Retinal pigment epithelial cell (primary cell): ENCODE results near the gene FARS2.

Experiments
- DNase-seq: peaks from one replicate; pipeline ENCODE4 v3.0.0-alpha.2; 2010; ENCODE audit warnings: low read depth
- H3K4me3 ChIP-seq: 2 replicates; pipeline ENCODE4 v1.5.1; 2011; ENCODE audit warnings: mild to moderate bottlenecking, low read length, control low read depth, moderate library complexity
- CTCF ChIP-seq: conservative IDR thresholded peaks from 2 replicates; pipeline ENCODE4 v1.5.1; 2011; ENCODE audit warnings: low read depth, low read length, control low read depth, inconsistent platforms

Gene FARS2

GRCh38 chr6:5754904-5755303 is 493.6 kb downstream of the FARS2 start:
- H3K4me3 ChIP-seq: no peak overlapping the region
- no peak for DNase-seq
- no peak for TF ChIP-seq CTCF

GRCh38 chr6:5759571-5759970 is 498.3 kb downstream of the FARS2 start:
- no peak for TF ChIP-seq CTCF
- H3K4me3 ChIP-seq: no peak overlapping the region
- no peak for DNase-seq

- no peak for DNase-seq
- no peak for TF ChIP-seq CTCF
- no peak overlapping the region for H3K4me3 ChIP-seq
Measured at GRCh38 chr6:5761370-5761769, 500.1 kb downstream of the FARS2 start.

DNA sequence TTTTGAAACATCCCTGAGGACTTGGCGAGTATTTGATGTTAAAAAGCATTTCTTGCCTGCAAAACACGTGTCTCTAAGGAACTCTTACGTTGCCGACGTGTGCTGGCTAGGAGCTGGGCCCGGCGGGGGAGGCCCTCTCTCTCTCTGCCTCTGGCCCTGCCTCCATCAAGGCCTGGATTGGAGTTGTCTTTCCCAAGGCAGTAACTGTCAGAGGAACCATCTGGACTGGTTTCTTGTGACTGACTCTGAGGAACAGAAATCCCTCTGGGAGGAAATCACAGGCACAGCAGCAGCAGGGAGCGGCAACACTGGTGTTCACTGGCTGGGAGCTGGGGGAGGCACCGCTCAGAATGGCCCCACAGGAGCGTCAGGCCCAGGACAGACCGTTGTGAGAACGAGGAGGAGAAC is 501.3 kb downstream of the FARS2 start:
- DNase-seq: no peak
- H3K4me3 ChIP-seq: no peak overlapping the region
- no peak for TF ChIP-seq CTCF

DNA sequence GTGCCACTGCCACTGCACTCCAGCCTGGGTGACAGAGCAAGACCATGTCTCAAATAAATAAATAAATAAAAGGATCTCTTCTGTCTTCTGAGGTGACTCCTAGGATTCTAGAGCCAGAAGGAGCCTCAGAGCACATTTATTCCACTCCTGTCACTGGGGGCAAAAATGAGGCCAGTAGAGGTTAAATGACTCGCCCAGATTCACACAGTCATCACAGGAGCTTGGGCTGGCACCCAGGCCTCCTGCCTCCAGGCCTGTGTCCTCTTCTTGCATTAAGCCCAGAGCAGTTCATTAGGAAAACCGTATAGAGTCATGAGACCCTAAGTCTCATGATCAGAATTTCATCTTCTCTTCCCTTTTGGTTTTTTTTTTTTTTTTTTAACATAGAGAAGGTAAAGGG is 502.1 kb downstream of the FARS2 start:
- no peak for DNase-seq
- H3K4me3 ChIP-seq: no peak overlapping the region
- TF ChIP-seq CTCF: no peak

- no peak for TF ChIP-seq CTCF
- no peak overlapping the region for H3K4me3 ChIP-seq
- no peak for DNase-seq
Measured at GRCh38 chr6:5763871-5764270, 502.6 kb downstream of the FARS2 start.

DNA sequence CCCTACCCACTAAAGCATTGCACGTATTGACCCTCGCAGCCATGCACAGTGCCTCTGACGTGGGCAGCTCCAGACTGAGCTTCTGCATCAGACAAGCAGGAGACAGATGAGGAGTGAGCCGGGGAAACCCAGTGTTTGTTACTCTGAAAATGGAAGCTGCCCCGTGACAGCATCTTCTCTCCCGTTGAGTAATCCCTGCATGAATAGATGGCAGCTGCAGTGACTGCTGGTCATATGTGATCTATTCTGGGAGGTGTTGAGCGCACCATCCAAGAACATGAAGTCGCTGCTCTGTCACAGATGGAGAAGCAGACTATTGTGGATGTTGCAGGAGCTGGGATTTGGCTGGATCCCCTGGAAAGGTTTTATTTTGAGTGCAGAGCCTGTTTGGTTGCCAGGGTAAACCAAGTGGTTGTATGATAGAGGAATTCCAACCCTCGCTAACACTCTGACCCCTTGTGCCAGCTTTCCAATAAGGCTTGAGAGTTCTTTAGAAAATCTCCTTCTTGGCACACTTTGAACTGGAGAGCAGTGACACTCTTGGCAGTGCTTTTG is 503.2 kb downstream of the FARS2 start:
- no peak for TF ChIP-seq CTCF
- H3K4me3 ChIP-seq: no peak overlapping the region
- no peak for DNase-seq
